Posterior vena cava (tissue), 2 donors: Measurements from ENCODE around the gene ALDH5A1. TPM values are rescaled to one million over a fixed set of nuclear protein-coding genes. Genes with fewer than 3 reads are reported as not detected.

ENCODE experiments used
- DNase-seq: peaks from one replicate; pipeline ENCODE4 v3.0.0-alpha.2; 2020; ENCODE audit warnings: low spot score
- intact Hi-C, 2 donors: fragments of 100-400 bp; cut with DNase I; formaldehyde crosslinking; loops; one replicate each; pipeline versions ENCODE4 v1.14.1 to v1.14.2; 2022 to 2023
- total RNA-seq, 2 donors: library from RNA; stranded (reverse); fragmentation: NEBNext Ultra II Directional; extraction: Animal tissue kit (Norgen Biotek cat#: 25700); gene quantifications; one replicate each; pipeline ENCODE4 v1.2.1, GENCODE V29; 2021
- donor health status: DM: yes; HTN: yes; CAD: no.
- donor health status: DM: yes; HTN: yes; CAD: no.

Gene ALDH5A1
- total RNA-seq, 2 donors from 2014 or later, result 4.0 to 4.8 TPM

- intact Hi-C loops, result no loop called here
- DNase-seq, result no peak
Observed at GRCh38 chr6:24549674-24550353, 55.0 kb downstream of the ALDH5A1 start.

DNA sequence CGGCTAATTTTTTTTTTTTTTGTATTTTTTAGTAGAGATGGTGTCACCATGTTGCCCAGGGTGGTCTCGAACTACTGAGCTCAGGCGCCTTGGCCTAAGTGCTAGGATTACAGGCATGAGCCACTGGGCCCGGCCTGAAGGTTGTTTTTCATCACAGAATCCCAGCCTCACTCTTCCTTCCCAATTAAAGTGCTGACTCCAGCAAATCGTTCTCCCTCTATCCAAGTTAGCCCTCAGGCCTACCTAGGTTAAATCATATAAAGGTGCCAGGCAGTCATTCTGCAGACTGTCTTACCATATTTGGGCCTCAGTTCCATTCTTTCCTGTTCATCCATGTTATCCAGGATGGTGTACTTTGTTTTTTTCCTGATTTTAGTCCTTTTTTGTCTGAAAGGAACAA is 56.4 kb downstream of the ALDH5A1 start:
- intact Hi-C loops, result no loop called here
- DNase-seq, result no peak

DNA sequence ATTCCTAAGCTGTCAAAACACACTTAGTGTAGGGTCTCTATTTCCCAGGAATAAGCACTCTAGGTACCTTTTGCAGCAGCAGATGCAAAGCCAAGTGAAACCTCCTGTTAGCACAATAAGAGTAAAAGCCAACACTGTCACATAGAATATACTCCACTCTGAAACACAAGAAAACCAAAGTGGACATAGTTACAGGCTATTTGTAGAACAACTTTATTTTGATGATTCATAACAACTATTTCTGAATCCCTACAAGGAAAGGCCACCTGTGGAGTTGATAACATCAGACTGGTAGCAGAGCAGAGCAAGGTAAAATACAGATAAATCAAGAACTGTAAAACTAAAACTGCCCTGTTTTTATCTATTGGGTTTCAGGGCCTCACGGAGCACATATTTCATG is 59.7 kb downstream of the ALDH5A1 start:
- intact Hi-C loops, result no loop called here
- no peak for DNase-seq

- no peak for DNase-seq
- intact Hi-C loops, result no loop called here
Observed at GRCh38 chr6:24558516-24558915, 63.7 kb downstream of the ALDH5A1 start.

DNA sequence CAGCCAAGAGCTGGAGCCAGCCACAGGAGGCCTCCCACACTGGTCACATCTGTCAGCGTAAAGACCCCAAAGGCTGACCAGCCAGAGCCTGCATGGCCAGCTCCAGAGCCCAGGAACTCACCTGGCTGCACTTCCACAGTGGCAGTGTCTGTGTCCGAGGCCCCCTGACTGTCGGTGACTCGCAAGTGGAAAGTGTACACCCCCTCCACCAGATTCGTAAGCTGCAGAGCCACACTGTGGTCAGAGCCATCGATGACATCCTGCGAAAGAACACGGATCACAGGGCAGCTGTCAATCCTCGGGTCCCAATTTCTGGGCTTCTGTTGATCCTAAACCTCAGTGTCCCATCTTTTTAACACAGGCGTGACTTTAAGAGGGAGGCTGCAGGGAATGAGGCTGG is 69.3 kb downstream of the ALDH5A1 start:
- intact Hi-C loops, result no loop called here
- no peak for DNase-seq

DNA sequence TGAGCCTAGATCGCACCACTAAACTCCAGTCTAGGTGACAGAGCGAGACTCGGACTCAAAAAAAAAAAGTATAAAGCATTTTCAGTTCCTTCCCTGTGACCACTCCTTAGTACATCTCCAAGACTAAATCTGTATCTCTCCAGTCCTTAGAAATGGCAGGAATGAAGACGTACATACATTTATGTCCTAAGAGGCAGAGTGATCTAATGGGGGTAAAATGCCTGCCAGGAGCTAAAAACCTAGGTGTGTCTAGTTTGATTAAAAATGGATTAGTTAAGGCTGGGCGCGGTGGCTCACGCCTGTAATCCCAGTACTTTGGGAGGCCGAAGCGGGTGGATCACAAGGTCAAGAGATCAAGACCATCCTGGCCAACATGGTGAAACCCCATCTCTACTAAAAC is 70.4 kb downstream of the ALDH5A1 start:
- no peak for DNase-seq
- intact Hi-C loops, result no loop called here

- no peak for DNase-seq
- intact Hi-C loops, result no loop called here
Observed at GRCh38 chr6:24566020-24566767, 71.4 kb downstream of the ALDH5A1 start.

GRCh38 chr6:24568683-24569082 is 73.9 kb downstream of the ALDH5A1 start:
- DNase-seq, result no peak
- intact Hi-C loops, result no loop called here

- intact Hi-C loops, result no loop called here
- no peak for DNase-seq
Observed at GRCh38 chr6:24569811-24570210, 75.0 kb downstream of the ALDH5A1 start.

GRCh38 chr6:24571361-24571760 is 76.6 kb downstream of the ALDH5A1 start:
- intact Hi-C loops, result no loop called here
- DNase-seq, result no peak

GRCh38 chr6:24574809-24575208 is 80.0 kb downstream of the ALDH5A1 start:
- intact Hi-C loops, result no loop called here

DNA sequence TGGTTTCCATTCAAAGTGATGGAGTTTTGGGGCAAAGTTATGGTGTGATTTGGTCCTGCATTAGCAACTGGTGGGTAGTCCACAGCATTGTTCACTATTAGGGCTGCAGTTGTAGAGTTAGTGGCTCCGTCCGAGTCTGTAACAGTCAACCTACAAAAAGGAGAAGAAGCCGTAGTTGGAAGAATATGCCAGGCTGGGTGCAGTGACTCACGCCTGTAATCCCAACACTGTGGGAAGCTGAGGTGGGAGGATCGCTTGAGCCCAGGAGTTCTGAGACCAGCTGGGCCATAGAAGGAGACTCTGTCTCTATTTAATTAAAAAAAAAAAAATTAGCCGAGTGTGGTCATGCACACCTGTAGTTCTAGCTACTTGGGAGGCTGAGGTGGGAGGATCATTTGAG is 81.7 kb downstream of the ALDH5A1 start:
- DNase-seq, result no peak
- intact Hi-C loops, result no loop called here

More at GRCh38 chr6:24574809-24575208, 80.0 kb downstream of the ALDH5A1 start:
- DNase-seq, result no peak

GRCh38 chr6:24581084-24581669 is 86.4 kb downstream of the ALDH5A1 start:
- peak; percentile 90 for DNase-seq
- intact Hi-C loops, result loop anchor here (5.0 to 10.0 kb wide), 3 partner anchors 111 to 184 kb away; no protein-coding TSS in a partner anchor

DNA sequence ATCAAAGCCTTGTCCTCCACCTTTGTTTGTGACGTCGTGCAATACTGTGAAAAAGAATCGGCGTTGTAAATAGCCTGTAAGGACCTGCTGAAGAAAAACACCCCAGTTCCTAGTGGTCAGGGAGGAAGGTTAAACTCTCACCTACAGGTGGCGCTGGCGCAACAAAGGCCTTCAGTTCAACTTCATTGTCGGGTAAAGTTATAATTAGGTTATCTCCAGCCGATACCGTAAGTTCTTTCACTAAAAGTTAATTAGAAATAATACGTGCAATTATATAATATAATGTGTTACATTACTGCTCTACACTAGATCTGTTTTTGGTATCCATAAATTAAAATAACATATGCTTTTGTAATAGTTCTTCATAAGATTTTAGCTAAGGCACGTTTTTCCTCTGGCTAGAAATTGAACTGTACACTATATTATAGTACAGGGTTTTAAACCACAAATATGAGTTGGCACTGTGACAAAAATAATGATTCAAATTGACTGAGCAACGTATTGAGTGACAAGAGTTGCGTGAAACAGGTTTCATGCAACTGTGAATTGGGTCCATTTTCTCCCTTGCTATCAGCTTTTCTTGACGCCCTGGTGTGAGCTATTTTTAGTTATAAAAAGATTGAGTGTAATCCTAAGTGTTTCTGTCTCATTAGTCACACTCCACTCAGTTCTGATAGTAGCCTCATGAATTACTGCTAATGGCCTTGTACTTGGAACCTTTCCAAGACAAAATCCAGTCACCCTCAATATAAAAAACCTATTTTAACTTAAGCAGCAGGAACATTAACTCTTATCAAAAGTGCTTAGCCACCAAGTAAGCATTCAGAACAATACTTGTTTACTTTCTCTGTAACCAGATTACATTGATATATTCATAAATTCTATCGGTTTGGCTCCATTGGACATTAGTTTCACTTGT is 89.0 kb downstream of the ALDH5A1 start:
- intact Hi-C loops, result loop anchor here (5.0 to 10.0 kb wide), 3 partner anchors 109 to 181 kb away; no protein-coding TSS in a partner anchor
- peak; percentile 89 for DNase-seq

DNA sequence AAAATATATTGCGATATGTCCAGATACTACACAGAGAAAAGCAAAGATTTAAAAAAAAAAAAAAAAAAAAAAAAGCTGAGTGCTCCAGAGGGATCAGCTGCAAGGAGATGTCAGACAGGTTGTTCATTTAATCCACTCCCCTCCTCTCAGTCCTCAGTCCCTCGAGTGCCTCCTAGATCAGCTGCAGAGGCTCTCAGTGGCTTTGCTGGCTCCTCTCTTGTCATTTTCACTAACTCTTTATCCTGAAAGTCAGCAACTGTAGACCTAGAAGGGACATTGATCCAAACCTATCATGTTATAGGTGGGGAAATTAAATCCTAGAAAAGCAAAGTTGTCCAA is 89.6 kb downstream of the ALDH5A1 start:
- DNase-seq, result no peak
- intact Hi-C loops, result loop anchor here (5.0 to 10.0 kb wide), 3 partner anchors 108 to 180 kb away; no protein-coding TSS in a partner anchor

Other genes starting within 250 kb of the ALDH5A1 start
- gene DCDC2, start 136.9 kb upstream of the ALDH5A1 start, total RNA-seq, result not detected
- gene MRS2, start 92.0 kb upstream of the ALDH5A1 start, total RNA-seq, result 10 to 100 TPM; 13.6 to 17.6 TPM
- gene GPLD1, start 5.4 kb upstream of the ALDH5A1 start, total RNA-seq, result 1 to 10 TPM; 2.5 to 4.1 TPM
- gene KIAA0319, start 151.2 kb downstream of the ALDH5A1 start, total RNA-seq, result under 1 TPM in 1 of 2 donors, not detected in 1; 0.09 TPM
- 10 to 100 TPM; 25.8 to 32.8 TPM for gene TDP2, start 171.9 kb downstream of the ALDH5A1 start, total RNA-seq
- 10 to 100 TPM; 10.4 to 11.4 TPM for gene ACOT13, start 172.1 kb downstream of the ALDH5A1 start, total RNA-seq
- gene C6orf62, start 224.2 kb downstream of the ALDH5A1 start, total RNA-seq, result 10 to 100 TPM; 63.9 to 70.3 TPM